ENCODE measurements around the gene SHKBP1.

The SHKBP1 gene

GRCh38 chr19:40601134-40601974 is 24.7 kb downstream of the SHKBP1 start, which contains the start of gene LTBP4 (continued):
- no peak for TF ChIP-seq ZNF704 (tag by site-specific recombination; IDR thresholded peaks at IDR 0.05)
- TF ChIP-seq ZNF747 (tag by site-specific recombination; IDR thresholded peaks at IDR 0.05): no peak
- no peak for TF ChIP-seq ZNF221 (tag by site-specific recombination; IDR thresholded peaks at IDR 0.05; ENCODE audit: borderline replicate concordance)
- TF ChIP-seq ZNF148 (tag by site-specific recombination; IDR thresholded peaks at IDR 0.05; ENCODE audit: borderline replicate concordance): no peak
- TF ChIP-seq BCL11B (tag by site-specific recombination; IDR thresholded peaks at IDR 0.05; ENCODE audit: low read depth): no peak
- no peak for TF ChIP-seq ZNF664 (tag by site-specific recombination; IDR thresholded peaks at IDR 0.05)
- no peak for TF ChIP-seq ZNF658 (tag by site-specific recombination; IDR thresholded peaks at IDR 0.05)
- no peak for TF ChIP-seq ZNF792 (tag by site-specific recombination; IDR thresholded peaks at IDR 0.05)
- no peak for TF ChIP-seq ZNF202 (tag by site-specific recombination; IDR thresholded peaks at IDR 0.05; ENCODE audit: borderline replicate concordance)
- TF ChIP-seq REPIN1 (tag by site-specific recombination; IDR thresholded peaks at IDR 0.05; ENCODE audit: low read depth): no peak
- TF ChIP-seq ZNF530 (tag by site-specific recombination; IDR thresholded peaks at IDR 0.05; ENCODE audit: low read depth): no peak
- no peak for TF ChIP-seq ZNF302 (tag by site-specific recombination; IDR thresholded peaks at IDR 0.05; ENCODE audit: low read depth)
- TF ChIP-seq ZNF624 (tag by site-specific recombination; IDR thresholded peaks at IDR 0.05): no peak
- 0 out of 2 replicates have a peak, but pooled peaks have one; percentile 41 for TF ChIP-seq YY2 (tag by site-specific recombination; IDR thresholded peaks at IDR 0.05)
- TF ChIP-seq ZNF529 (tag by site-specific recombination; IDR thresholded peaks at IDR 0.05; ENCODE audit: insufficient replicate concordance): no peak
- peak; percentile 90 for TF ChIP-seq CTCF (tag by site-specific recombination; IDR thresholded peaks at IDR 0.05)
- TF ChIP-seq ZNF114 (tag by site-specific recombination; IDR thresholded peaks at IDR 0.05): no peak
- no peak for TF ChIP-seq KLF8 (tag by site-specific recombination; IDR thresholded peaks at IDR 0.05)
- TF ChIP-seq KLF1 (tag by site-specific recombination; IDR thresholded peaks at IDR 0.05): peak; percentile 63
- TF ChIP-seq ZNF184 (tag by site-specific recombination; IDR thresholded peaks at IDR 0.05): no peak
- TF ChIP-seq MYNN (tag by site-specific recombination; IDR thresholded peaks at IDR 0.05; ENCODE audit: borderline replicate concordance): no peak
- TF ChIP-seq KLF7 (tag by site-specific recombination; IDR thresholded peaks at IDR 0.05; ENCODE audit: borderline replicate concordance): no peak
- TF ChIP-seq ZNF501 (tag by site-specific recombination; IDR thresholded peaks at IDR 0.05): no peak
- no peak for TF ChIP-seq ZFP3 (tag by site-specific recombination; IDR thresholded peaks at IDR 0.05; ENCODE audit: low read depth)
- TF ChIP-seq ZBTB26 (tag by site-specific recombination; optimal IDR thresholded peaks at IDR 0.05): peak; percentile 68
- TF ChIP-seq ZNF146 (tag by site-specific recombination; IDR thresholded peaks at IDR 0.05): no peak
- TF ChIP-seq ZNF311 (tag by site-specific recombination; IDR thresholded peaks at IDR 0.05; ENCODE audit: borderline replicate concordance): no peak
- TF ChIP-seq ZBTB17 (tag by site-specific recombination; IDR thresholded peaks at IDR 0.05): no peak
- no peak for TF ChIP-seq SALL2 (tag by site-specific recombination; IDR thresholded peaks at IDR 0.05; ENCODE audit: borderline replicate concordance)
- no peak for TF ChIP-seq MZF1 (tag by site-specific recombination; IDR thresholded peaks at IDR 0.05; ENCODE audit: borderline replicate concordance)
- no peak for TF ChIP-seq ZNF121 (tag by site-specific recombination; IDR thresholded peaks at IDR 0.05)
- no peak for TF ChIP-seq ZNF76 (tag by site-specific recombination; IDR thresholded peaks at IDR 0.05; ENCODE audit: borderline replicate concordance, low read depth)
- TF ChIP-seq ZNF837 (tag by site-specific recombination; IDR thresholded peaks at IDR 0.05): no peak
- no peak for TF ChIP-seq ZNF571 (tag by site-specific recombination; IDR thresholded peaks at IDR 0.05)
- TF ChIP-seq SP3 (tag by site-specific recombination; IDR thresholded peaks at IDR 0.05): no peak
- no peak for TF ChIP-seq ZNF214 (tag by site-specific recombination; IDR thresholded peaks at IDR 0.05; ENCODE audit: borderline replicate concordance)
